Measurements from ENCODE around the gene NMRK1.
A peak's percentile ranks its signal among the peaks of the same experiment; 100 is the strongest.

NMRK1 gene

DNA sequence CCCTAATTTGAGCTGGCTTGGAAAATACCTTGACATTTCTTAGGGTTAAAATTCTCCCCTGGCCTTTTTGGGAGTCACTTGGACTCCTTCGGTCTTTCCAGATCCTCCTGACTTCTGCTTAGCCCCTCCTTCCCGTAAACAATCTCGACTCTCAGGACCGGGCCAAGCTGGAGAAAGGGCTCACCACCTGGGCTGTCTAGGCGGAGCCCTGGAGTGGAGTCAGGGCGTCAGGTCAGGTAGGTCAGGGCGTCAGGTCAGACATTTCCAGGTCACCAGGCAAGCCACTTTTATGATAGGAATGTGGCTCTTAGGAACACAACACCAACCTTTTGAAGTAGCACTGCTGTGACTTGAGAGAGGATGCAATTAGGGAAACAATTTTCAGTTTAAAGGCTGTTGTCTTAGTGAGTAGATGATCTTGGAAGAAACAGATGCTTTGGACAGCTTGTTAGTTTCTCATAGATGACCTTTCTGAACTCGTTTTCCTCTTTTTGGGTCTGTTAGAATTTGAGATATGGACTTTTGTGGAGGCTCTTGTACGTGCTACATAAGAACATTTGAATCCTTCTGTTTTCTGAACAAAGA, 13.1 kb upstream of the NMRK1 start:
- no peak for DNase-seq

- DNase-seq: no peak
These were observed 8.8 kb upstream of the NMRK1 start for GRCh38 chr9:75096796-75097195.

DNA sequence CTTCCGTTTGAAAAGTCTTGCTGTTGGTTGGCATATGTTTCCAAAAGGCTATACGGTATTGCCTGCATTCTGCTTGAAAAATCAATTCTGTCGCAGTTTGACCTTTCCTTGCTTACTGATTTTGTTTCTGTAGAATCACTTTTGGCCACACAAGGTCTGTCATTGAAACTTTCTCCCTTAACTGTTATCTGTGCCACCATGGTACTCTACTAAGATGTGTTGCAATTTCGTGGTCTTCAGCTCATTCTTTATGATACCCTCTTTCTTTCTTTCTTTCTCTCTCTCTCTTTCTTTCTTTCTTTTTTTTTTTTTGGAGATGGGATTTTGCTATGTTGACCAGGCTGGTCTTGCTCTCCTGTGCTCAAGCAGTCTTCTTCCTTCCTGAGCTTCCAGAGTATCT, 4.8 kb upstream of the NMRK1 start:
- DNase-seq: no peak

DNA sequence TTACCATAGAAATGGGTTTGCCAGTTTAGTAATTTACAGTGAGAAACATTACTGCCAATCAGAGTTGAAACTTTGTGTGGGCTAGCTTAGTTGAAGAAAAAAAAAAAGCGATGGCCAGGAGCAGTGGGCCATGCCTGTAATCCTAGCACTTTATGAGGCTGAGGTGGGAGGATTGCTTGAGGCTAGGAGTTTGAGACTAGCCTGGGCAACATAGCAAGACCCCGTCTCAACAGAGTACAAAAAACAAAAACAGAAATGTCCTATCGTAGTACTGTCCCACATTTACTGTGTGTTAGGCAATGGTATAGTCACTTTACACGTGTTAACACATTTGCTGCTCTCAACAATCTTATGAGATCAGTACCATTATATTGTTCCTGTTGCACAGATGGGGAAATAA, 2.6 kb upstream of the NMRK1 start:
- DNase-seq: no peak

GRCh38 chr9:75089373-75089766, 1.4 kb upstream of the NMRK1 start:
- DNase-seq: no peak

GRCh38 chr9:75088646-75089372, 854 bp upstream of the NMRK1 start:
- DNase-seq: peak; percentile 47

GRCh38 chr9:75087289-75087823, 599 bp downstream of the NMRK1 start:
- DNase-seq: no peak

- no peak for DNase-seq
These were observed 1.2 kb downstream of the NMRK1 start for GRCh38 chr9:75086541-75087288.

DNA sequence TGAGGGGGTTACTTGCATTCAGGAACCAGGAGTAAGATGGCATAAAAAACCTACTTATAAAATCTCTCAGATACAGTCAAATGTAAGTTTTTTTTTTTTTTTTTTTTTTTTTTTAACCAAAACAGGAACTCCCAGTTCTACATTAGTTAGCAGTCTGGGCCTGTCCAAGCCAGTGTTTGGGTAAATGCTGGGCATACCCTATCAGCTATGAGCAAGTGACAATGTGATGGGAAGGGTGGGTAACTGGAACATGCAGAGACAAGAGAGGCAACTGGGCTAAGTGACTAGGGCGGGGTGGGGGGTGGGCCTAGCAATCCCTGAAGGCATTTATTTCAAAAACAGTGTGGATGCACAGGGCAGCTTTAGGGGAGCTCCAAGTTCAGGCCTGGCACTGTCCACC, 2.3 kb downstream of the NMRK1 start:
- DNase-seq: no peak

DNA sequence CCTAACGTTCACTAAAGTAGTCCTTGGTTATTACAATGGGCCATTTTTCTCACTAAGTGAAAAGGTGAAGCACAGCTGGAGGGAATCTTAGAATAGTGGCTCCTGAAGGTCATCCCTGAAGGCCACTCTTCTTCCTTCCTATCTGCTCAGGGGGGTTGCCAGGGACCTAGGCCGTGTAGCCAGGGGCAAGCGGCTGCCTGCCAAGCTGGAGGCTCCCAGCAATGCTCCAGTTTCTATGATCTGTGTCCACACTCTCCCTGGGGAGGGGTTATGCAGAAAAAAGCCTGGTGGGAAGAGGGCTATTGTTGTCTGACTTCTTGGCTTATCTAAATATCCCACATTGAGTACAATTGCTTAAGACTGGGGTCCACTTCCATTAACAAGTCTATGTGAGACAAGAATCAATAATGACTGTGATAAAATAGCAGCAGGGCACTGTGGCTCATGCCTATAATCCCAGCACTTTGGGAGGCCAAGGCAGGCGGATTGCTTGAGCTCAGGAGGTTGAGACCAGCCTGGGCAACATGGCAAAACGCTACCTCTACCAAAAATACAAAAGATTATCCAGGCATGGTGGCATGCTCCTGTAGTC, 3.8 kb downstream of the NMRK1 start:
- no peak for DNase-seq

GRCh38 chr9:75083188-75083970, 4.6 kb downstream of the NMRK1 start:
- no peak for DNase-seq

DNA sequence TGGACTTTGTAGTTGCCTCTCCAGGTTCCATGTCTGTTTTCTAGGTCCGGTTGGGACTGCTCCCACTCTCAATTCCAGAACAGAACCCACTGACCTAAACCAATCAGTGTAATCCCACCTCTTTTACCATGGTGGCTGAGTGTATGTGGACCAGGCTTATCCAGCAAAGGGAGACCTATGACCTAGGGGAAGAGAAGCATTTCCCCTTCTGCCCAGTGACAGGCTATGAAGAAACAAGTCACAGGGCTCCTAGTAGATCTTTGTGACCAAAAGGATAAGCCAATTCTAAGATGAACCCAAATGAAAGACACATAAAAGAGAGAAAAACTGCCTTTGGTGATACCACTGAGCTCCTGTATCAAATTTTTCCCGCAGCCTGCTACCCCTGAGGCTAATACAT, 6.3 kb downstream of the NMRK1 start:
- DNase-seq: no peak

GRCh38 chr9:75072895-75073294, 15.1 kb downstream of the NMRK1 start:
- no peak for DNase-seq

DNA sequence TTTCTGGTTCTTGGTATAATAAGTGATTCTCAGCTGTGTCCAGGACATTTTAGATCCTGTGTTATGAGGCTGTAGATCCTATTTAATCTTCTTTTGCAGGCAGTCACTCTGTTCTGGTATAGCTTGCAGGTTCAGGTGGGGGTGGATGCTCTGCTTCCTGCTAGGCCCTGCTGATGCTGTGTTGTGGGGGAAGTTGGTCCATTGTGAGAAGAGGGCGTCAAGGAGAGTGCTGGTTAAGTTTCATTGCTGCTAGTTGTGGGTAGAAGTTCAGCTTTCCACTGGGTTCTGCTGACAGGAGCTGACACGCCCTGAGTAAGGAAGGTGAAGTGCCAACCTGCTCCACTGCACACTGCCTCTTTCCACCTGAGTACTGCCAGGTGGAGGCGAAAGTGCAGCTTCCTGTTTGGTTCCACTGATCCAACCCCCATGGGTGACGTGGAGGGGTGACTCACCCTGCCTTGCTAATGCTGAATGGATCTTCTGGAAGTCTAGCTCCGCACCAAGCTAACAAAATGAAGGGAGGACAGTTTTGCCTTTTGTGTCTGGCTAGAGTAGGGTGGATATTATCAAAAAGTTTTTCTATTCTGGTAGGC, 16.3 kb downstream of the NMRK1 start:
- DNase-seq: no peak

- no peak for DNase-seq
These were observed 18.8 kb downstream of the NMRK1 start for GRCh38 chr9:75069171-75069570.

GRCh38 chr9:75067894-75068293, 20.1 kb downstream of the NMRK1 start:
- DNase-seq: no peak

DNA sequence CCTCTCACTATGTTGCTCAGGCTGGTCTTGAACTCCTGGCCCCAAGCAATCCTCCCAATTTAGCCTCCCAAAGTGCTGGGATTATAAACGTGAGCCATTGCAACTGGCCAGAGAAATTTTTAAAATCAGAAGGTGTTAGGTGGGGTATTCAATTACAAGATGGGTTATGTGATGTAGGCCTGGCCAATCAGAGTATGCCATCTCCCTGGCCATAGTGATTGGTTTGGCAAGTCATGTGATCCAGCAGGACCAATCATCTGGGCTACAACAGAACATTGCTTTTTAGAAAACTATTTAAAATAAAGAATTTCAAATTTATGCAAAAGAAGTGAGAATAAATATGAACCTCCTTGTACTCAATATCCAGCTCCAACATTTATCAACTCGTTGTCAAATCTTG, 22.4 kb downstream of the NMRK1 start:
- no peak for DNase-seq

DNA sequence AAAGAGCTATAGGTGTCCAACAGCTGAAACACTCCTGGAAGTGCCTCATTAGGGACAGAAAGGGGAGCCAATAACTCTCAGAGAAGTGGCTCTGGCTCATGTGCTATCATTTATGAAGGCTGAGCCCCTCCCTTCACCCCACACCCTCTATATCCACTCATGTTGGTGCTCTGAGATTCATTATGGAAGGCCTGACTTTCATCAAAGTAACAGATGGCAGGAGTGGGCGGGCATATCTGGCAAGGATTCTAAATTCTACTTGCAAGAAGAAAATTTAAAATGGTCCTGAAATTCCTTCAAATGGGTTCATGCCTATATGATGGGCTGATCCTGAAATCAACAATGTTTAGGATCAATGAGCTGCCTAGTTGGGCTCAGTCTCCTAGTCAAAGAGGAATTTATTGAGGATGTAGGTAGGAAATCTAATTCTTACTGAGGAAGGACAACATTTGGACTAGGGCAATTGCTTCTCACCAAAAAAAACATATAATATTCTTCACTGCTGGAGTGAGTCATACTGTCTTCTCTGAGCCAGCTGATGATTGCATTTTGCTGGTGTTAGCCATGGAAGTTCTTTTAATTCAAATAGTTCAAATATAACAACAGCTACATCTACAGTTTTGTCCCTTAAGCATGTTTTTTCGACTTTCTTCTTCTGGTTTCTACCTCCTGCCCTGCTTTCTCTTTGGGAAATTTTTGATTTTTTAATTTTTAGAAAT, 23.5 kb downstream of the NMRK1 start:
- no peak for DNase-seq

DNA sequence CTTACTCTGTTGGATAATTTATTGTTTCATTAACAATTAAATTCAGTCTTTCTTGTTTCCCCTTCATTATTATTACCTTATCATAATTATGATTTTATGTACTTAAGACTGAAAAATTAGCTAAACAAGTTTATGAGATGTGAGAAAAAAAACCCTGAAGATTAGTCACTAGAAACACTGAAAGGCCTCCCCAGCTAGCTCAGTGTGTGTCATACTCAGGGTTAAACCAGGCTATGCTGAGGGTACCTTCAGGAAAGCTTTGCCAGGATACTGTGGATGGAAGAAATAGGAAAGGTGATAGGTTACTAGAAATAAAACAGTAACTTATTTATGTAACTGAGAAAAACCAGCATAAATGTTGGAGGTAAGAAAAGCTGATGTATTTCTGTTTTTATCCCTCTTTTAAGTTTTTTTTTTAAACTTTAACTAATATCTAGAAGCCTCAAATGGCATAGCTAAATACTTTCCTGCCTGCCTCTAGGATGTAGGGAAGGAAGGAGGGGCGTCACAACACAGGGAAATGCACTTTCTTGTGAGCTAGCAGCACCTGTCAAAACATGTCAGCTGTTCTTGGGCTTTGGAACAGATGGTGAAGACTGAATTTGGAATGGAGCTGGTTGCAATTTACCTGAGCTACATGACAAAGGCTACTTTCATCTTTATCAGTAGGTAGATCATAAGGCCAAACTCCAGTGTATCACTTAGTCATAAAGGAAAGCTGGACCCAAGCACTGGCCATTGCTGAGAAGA, 24.2 kb downstream of the NMRK1 start:
- no peak for DNase-seq

- DNase-seq: no peak
These were observed 26.8 kb downstream of the NMRK1 start for GRCh38 chr9:75061169-75061568.

All from DMS79 (cell line).